Activated naive CD4-positive, alpha-beta T cell treated with Interleukin-2 at 50 U/mL for 16 hours (primary cell): Measurements from ENCODE around the gene DMTF1.

Source experiments
- DNase-seq: peaks from one replicate; pipeline ENCODE4 v3.0.0-alpha.2; 2020

Gene DMTF1

GRCh38 chr7:87146740-87147386 lies 5.4 kb upstream of the DMTF1 start:
- no peak for DNase-seq

GRCh38 chr7:87147500-87147899 lies 4.8 kb upstream of the DMTF1 start:
- DNase-seq: no peak

GRCh38 chr7:87148332-87148955 lies 3.8 kb upstream of the DMTF1 start:
- DNase-seq: no peak

- DNase-seq: no peak
These were observed 1.1 kb upstream of the DMTF1 start for GRCh38 chr7:87151002-87151728.

- no peak for DNase-seq
These were observed 533 bp upstream of the DMTF1 start for GRCh38 chr7:87151729-87152111.

GRCh38 chr7:87152897-87153641 lies 816 bp downstream of the DMTF1 start:
- DNase-seq: peak; percentile 38

GRCh38 chr7:87154166-87154565 lies 1.9 kb downstream of the DMTF1 start:
- DNase-seq: no peak

GRCh38 chr7:87154569-87154968 lies 2.3 kb downstream of the DMTF1 start:
- DNase-seq: no peak

- DNase-seq: no peak
These were observed 3.5 kb downstream of the DMTF1 start for GRCh38 chr7:87155788-87156187.

- DNase-seq: no peak
These were observed 4.5 kb downstream of the DMTF1 start for GRCh38 chr7:87156709-87157108.

- DNase-seq: no peak
These were observed 7.3 kb downstream of the DMTF1 start for GRCh38 chr7:87159538-87159937.

GRCh38 chr7:87164433-87164832 lies 12.2 kb downstream of the DMTF1 start:
- DNase-seq: no peak

GRCh38 chr7:87170828-87171227 lies 18.6 kb downstream of the DMTF1 start:
- no peak for DNase-seq

GRCh38 chr7:87171282-87171934 lies 19.2 kb downstream of the DMTF1 start:
- DNase-seq: no peak

GRCh38 chr7:87173471-87173870 lies 21.2 kb downstream of the DMTF1 start:
- DNase-seq: no peak

GRCh38 chr7:87178320-87178719 lies 26.1 kb downstream of the DMTF1 start:
- DNase-seq: no peak

- DNase-seq: no peak
These were observed 26.9 kb downstream of the DMTF1 start for GRCh38 chr7:87179180-87179579.

- DNase-seq: no peak
These were observed 34.9 kb downstream of the DMTF1 start for GRCh38 chr7:87187120-87187519.

GRCh38 chr7:87188930-87189329 lies 36.7 kb downstream of the DMTF1 start:
- DNase-seq: no peak

- no peak for DNase-seq
These were observed 38.5 kb downstream of the DMTF1 start for GRCh38 chr7:87190783-87191182.

- DNase-seq: no peak
These were observed 40.7 kb downstream of the DMTF1 start for GRCh38 chr7:87192784-87193487.

GRCh38 chr7:87193912-87194311 lies 41.7 kb downstream of the DMTF1 start:
- no peak for DNase-seq
